Activated T-cell treated with anti-CD3 and anti-CD28 coated beads, Interleukin-2, amount 50 U/mL, for 1 hour (primary cell): ENCODE results near the gene SF3B6.
"Not testable (repeated sequence)": the region's sequence is repeated elsewhere in the genome, so short reads cannot be mapped to it uniquely, and the experiment has no call there.

Source experiments
- DNase-seq: peaks from one replicate; pipeline ENCODE4 v3.0.0-alpha.2; 2020

Gene SF3B6, protein sequence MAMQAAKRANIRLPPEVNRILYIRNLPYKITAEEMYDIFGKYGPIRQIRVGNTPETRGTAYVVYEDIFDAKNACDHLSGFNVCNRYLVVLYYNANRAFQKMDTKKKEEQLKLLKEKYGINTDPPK

GRCh38 chr2:24075915-24076848, at the start of gene SF3B6:
Gene SF3B6 (minus strand): TSS chr2:24076326. CDS start chr2:24076229, 97 bp downstream.
- DNase-seq = peak; percentile 100

DNA sequence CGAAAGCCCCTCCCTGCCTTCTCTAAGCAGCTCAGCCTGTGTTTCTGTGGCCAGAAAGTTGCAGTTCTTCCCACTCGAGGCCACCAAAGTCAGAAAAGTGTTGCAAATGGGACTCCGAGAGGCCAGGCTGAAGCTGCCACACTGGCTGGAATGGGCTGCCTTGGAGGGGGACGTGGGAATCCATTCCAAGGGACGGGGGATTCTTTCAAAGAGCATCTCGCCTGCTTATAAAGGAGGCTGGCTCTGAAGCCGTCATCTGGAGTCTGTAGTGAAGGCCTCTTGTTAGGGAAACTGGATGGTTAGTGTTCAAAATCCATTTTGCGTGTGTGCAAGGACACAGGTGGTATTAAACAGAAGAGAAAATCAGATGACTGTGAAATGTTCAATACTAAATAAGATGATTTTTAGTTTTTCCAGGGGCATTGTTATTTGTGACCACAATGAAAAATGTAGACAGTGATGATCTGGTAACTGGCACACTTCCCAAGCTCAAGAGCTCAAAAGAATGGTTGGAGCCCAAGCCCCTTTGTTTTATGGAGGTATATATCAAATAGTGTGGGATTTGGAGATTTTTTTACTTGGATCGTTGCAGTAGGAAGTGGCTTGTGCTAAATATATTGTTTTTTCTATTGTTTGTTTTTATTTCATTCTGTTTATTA, 47.9 kb upstream of the SF3B6 start:
- DNase-seq = no peak

GRCh38 chr2:24123195-24123921, 47.2 kb upstream of the SF3B6 start, which contains the start of the genes FAM228B and PFN4:
Gene FAM228B (plus strand): TSS chr2:24123469. CDS start chr2:24124362, 893 bp downstream.
Gene PFN4 (minus strand): TSS chr2:24123334. CDS start chr2:24122535, 799 bp downstream.
- peak; percentile 62 for DNase-seq

- DNase-seq = no peak
Observed at GRCh38 chr2:24122366-24123194, 46.5 kb upstream of the SF3B6 start.

GRCh38 chr2:24121469-24121868, 45.3 kb upstream of the SF3B6 start:
- DNase-seq = no peak

GRCh38 chr2:24121066-24121465, 44.9 kb upstream of the SF3B6 start:
- no peak for DNase-seq

GRCh38 chr2:24117902-24118301, 41.8 kb upstream of the SF3B6 start:
- DNase-seq = no peak

GRCh38 chr2:24115057-24115456, 38.9 kb upstream of the SF3B6 start:
- DNase-seq = no peak

DNA sequence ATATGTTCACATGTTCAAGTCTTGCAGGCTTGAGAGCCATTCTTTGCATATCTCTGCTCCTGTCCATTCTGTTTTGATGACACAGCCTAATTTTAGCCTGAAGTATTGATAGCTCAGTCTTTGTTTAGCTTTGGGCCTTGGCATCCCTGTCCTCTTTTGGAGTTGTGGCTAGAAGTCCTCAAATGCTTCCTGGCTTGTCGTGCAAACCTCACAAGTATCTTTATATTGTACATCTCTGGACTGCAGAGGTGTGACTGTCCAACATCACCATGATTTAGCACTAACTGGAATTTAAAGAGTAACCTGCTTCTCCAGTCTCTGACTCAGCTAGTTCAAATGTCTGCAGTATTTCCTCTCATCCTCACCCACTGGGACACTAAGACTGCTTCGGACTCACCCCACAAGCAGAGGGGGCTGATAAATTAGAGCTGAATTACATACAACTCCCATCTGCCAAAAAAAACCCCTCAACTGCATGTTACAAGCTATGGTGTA, 35.3 kb upstream of the SF3B6 start:
- no peak for DNase-seq

GRCh38 chr2:24110660-24111303, 34.7 kb upstream of the SF3B6 start:
- DNase-seq = no peak

GRCh38 chr2:24109431-24109830, 33.3 kb upstream of the SF3B6 start:
- not testable (repeated sequence) for DNase-seq

- DNase-seq = no peak
Observed at GRCh38 chr2:24107336-24107735, 31.2 kb upstream of the SF3B6 start.

DNA sequence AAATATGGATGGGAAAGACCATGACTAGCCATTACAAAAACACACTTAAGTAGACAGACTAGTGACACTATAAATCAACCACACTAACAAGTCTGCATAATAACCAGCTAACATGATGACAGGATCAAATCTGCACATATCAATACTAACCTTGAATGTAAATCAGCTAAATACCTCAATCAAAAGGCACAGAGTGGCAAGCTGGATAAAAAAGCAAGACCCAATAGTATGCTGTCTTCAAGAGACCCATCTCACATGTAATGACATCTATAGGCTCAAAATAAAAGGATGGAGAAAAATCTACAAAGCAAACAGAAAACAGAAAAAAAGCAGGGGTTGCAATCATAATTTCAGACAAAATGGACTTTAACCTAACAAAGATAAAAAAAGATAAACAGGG, 30.7 kb upstream of the SF3B6 start:
- DNase-seq = no peak

GRCh38 chr2:24105816-24106215, 29.7 kb upstream of the SF3B6 start:
- DNase-seq = no peak

- DNase-seq = no peak
Observed at GRCh38 chr2:24104906-24105305, 28.8 kb upstream of the SF3B6 start.

DNA sequence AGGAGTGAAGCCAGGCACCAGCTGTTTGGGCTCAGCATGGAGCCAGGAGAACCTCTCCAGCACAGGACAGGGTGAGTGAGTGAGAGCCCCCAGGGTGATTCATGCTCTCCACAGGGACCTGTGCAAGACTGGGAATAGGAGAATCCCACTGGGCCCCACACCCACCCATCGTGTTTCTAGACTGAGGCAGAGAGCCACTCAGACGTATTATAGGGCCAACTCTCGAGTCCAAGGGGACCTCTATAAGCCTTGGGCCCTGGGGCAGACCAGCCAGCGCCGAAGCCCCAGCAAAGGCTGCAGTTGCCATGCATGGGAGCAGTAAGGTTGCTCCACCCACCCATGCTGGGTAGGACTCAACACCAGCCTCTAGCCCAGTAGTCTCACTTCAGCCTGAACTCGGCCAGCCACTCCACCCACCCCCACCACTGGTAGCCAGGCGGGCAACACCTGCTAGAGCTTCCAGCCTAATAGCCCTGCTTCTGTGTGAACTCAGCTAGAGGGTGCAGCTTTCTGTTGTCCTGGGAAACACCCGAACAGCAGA, 28.1 kb upstream of the SF3B6 start:
- no peak for DNase-seq

DNA sequence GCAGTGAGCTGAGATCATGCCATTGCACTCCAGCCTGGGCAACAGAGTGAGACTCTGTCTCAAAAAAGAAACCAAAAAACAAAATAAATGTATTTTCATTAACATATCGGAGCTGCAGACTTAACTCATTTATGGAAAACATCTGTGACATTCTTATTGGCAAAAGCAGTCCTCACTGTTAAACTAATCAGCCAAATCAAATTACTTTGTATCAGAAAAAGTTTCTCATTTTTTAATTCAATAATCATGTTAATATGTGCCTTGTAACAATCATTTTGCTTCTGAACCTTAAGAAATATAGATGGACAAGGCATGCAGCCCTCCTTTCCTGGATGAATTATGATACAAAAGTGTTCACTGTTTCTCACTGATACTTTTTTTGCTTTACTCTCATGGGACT, 26.6 kb upstream of the SF3B6 start:
- DNase-seq = no peak

GRCh38 chr2:24101992-24102391, 25.9 kb upstream of the SF3B6 start:
- DNase-seq = no peak

DNA sequence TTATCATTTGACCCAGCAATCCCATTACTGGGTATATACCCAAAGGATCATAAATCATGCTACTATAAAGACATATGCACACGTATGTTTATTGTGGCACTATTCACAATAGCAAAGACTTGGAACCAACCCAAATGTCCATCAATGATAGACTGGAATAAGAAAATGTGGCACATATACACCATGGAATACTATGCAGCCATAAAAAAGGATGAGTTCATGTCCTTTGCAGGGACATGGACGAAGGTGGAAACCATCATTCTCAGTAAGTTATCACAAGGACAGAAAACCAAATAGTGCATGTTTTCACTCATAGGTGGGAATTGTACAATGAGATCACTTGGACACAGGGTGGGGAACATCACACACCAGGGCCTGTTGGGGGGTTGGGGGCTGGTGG, 24.6 kb upstream of the SF3B6 start:
- DNase-seq = not testable (repeated sequence)

GRCh38 chr2:24095171-24095677, 19.1 kb upstream of the SF3B6 start:
- not testable (repeated sequence) for DNase-seq

DNA sequence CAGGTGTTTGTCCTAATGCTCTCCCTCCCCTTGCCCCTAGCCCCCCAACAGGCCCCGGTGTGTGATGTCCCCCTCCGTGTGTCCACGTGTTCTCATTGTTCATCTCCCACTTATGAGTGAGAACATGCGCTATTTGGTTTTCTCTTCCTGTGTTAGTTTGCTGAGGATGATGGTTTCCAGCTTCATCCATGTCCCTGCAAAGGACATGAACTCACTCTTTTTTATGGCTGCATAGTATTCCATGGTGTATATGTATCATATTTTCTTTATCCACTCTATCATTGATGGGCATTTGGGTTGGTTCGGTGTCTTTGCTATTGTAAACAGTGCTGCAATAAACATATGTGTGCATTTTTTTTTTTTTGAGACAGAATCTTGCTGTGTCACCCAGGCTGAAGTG, 17.1 kb upstream of the SF3B6 start:
- not testable (repeated sequence) for DNase-seq
